Vagina (tissue), 2 donors: Measurements from ENCODE around the gene LRAT.

Experiments used
- POLR2AphosphoS5 ChIP-seq, 2 donors: sonication (generic); formaldehyde crosslinking; IDR thresholded peaks; one replicate each; pipeline ENCODE4 v1.9.0; 2017; ENCODE audit warnings: antibody characterized with exemption in 2 of 2, mild to moderate bottlenecking in 2 of 2, low read depth in 1 of 2; ENCODE audit not compliant: insufficient read depth in 1 of 2
- TF ChIP-seq, protein P1 (sequence below), 3 experiments: fragments of 450-650 bp in 2 of 3; fragments of 200-600 bp in 1 of 3; sonication (generic) in 1 of 3; IDR thresholded peaks; one replicate each; pipeline ENCODE4 v1.5.1; 2017 to 2019; ENCODE audit warnings: antibody characterized with exemption in 3 of 3, mild to moderate bottlenecking in 2 of 3, moderate library complexity in 2 of 3

DNA sequence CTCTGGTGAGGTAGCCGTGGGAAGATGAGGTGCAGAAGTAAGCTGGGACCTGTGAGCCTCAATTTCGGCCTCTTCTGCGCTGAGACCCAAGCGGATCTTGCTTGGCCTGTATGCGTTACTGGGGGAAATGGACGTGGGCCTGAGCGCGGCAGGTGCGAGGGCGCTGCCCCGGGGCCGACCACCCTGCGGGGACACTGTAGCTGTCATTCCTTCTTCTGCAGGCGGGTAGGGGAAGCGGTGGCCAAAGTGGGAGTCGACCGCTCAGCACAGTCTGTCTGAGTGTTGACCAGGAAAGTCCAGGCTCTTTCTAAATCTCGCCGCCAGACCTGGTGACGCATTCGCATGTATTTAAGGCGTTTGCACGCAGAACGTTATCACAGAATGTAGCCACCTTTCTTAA, 3.3 kb upstream of the LRAT start:
- TF ChIP-seq, protein P1, sequence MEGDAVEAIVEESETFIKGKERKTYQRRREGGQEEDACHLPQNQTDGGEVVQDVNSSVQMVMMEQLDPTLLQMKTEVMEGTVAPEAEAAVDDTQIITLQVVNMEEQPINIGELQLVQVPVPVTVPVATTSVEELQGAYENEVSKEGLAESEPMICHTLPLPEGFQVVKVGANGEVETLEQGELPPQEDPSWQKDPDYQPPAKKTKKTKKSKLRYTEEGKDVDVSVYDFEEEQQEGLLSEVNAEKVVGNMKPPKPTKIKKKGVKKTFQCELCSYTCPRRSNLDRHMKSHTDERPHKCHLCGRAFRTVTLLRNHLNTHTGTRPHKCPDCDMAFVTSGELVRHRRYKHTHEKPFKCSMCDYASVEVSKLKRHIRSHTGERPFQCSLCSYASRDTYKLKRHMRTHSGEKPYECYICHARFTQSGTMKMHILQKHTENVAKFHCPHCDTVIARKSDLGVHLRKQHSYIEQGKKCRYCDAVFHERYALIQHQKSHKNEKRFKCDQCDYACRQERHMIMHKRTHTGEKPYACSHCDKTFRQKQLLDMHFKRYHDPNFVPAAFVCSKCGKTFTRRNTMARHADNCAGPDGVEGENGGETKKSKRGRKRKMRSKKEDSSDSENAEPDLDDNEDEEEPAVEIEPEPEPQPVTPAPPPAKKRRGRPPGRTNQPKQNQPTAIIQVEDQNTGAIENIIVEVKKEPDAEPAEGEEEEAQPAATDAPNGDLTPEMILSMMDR (IDR thresholded peaks at IDR 0.05) = no peak
- TF ChIP-seq POLR2AphosphoS5 (IDR thresholded peaks at IDR 0.05; ENCODE audit: insufficient read depth in 1 of 2, low read depth in 1 of 2) = no peak
